ENCODE results near the gene SCGB1C1. TPM values are rescaled to one million over a fixed set of nuclear protein-coding genes. Genes with fewer than 3 reads are reported as not detected.
"Not testable (repeated sequence)": the region's sequence is repeated elsewhere in the genome, so short reads cannot be mapped to it uniquely, and the experiment has no call there.

Gene SCGB1C1
- total RNA-seq, 6 experiments from 2014 or later: not detected

GRCh38 chr11:216081-216974 lies 23.4 kb downstream of the SCGB1C1 start:
- peaks cover 0 to 45% (median 13%) of the 10 kb centered on the region in 4 donors for H3K36me3 ChIP-seq
- peak in 1 of 3 donors; percentile 24 for DNase-seq

GRCh38 chr11:217704-218103 lies 24.8 kb downstream of the SCGB1C1 start:
- no peak for ATAC-seq
- no peaks in the 10 kb centered on the region for H3K9me3 ChIP-seq
- H3K4me1 ChIP-seq: no peaks in the 10 kb centered on the region
- no peak for DNase-seq
- no peak overlapping the region for H3K27ac ChIP-seq
- intact Hi-C loops (cut with DNase I): no loop called here
- 89% methylated on average over 2 of the region's 3 CpGs for WGBS (ENCODE audit: insufficient coverage, low coverage, low lambda C conversion rate, missing lambda C conversion rate)
- H3K4me3 ChIP-seq: no peak overlapping the region
- no peak for TF ChIP-seq CTCF (IDR thresholded peaks at IDR 0.05)
- no peak for TF ChIP-seq POLR2A (IDR thresholded peaks at IDR 0.05)
- peaks cover 0 to 32% (median 7%) of the 10 kb centered on the region in 4 donors for H3K36me3 ChIP-seq
- H3K27me3 ChIP-seq: no peaks in the 10 kb centered on the region

More at GRCh38 chr11:216081-216974, 23.4 kb downstream of the SCGB1C1 start:
- ATAC-seq: no peak
- H3K4me3 ChIP-seq: no peak overlapping the region
- intact Hi-C loops (cut with DNase I): no loop called here
- H3K27ac ChIP-seq: no peak overlapping the region
- TF ChIP-seq CTCF (IDR thresholded peaks at IDR 0.05): no peak
- no peak for TF ChIP-seq POLR2A (IDR thresholded peaks at IDR 0.05)
- 89% methylated on average over 9 of the region's 11 CpGs for WGBS (ENCODE audit: insufficient coverage, low coverage, low lambda C conversion rate, missing lambda C conversion rate)
- H3K9me3 ChIP-seq: no peaks in the 10 kb centered on the region
- H3K27me3 ChIP-seq: no peaks in the 10 kb centered on the region
- no peaks in the 10 kb centered on the region for H3K4me1 ChIP-seq

- no peaks in the 10 kb centered on the region for H3K9me3 ChIP-seq
- no peak for ATAC-seq
- 82% methylated on average over 13 of the region's 29 CpGs for WGBS (ENCODE audit: insufficient coverage, low coverage, low lambda C conversion rate, missing lambda C conversion rate)
- H3K27me3 ChIP-seq: no peaks in the 10 kb centered on the region
- H3K4me1 ChIP-seq: no peaks in the 10 kb centered on the region
- peaks cover 0 to 19% (median 8%) of the 10 kb centered on the region in 4 donors for H3K36me3 ChIP-seq
- H3K4me3 ChIP-seq: no peak overlapping the region
- TF ChIP-seq POLR2A (IDR thresholded peaks at IDR 0.05): no peak
- TF ChIP-seq CTCF (IDR thresholded peaks at IDR 0.05): no peak
- no peak overlapping the region for H3K27ac ChIP-seq
- intact Hi-C loops (cut with DNase I): no loop called here
- DNase-seq: peak in 1 of 3 donors; percentile 35
These were observed 26.1 kb downstream of the SCGB1C1 start for GRCh38 chr11:218815-219593.

GRCh38 chr11:220641-221215 lies 27.9 kb downstream of the SCGB1C1 start:
- H3K27ac ChIP-seq; H3K9me3 ChIP-seq; H3K4me1 ChIP-seq; H3K36me3 ChIP-seq; H3K27me3 ChIP-seq; intact Hi-C loops (cut with DNase I); DNase-seq; H3K4me3 ChIP-seq; ATAC-seq: not testable (repeated sequence)
- WGBS (ENCODE audit: insufficient coverage, low coverage, low lambda C conversion rate, missing lambda C conversion rate): 78% methylated on average over 2 of the region's 3 CpGs

Measured in right lobe of liver (tissue), 6 donors.